ENCODE measurements around the gene THADA.

DNA sequence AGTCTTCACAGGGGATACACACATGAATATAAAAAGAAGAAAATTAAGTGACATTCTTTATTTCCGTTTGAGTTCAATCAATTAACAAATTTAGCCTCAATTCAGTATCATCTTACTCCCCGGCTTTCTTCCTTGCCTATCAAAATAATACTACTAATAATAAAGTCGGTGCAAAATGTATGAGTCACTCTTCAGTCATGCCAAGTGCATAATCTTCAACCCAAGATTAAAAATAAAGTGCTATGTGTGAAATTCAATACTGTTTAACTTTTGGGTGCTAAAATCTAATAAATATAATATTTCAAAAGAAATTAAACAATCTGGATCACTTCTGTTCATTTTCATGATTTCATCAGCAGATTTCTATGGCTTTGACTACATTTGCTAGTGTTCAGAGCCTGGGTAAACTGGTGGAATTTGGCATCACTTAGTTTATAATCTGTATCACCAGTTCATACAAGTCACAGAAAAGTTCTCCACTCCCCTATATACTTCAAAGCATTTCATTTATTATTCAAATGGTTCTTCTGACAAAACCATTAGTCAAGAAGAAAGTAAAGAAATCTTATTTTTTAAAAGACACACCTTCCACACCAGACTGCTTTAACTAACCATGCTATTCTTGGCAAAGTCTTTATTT lies 183.6 kb downstream of the THADA start:
- TF ChIP-seq, protein P1, sequence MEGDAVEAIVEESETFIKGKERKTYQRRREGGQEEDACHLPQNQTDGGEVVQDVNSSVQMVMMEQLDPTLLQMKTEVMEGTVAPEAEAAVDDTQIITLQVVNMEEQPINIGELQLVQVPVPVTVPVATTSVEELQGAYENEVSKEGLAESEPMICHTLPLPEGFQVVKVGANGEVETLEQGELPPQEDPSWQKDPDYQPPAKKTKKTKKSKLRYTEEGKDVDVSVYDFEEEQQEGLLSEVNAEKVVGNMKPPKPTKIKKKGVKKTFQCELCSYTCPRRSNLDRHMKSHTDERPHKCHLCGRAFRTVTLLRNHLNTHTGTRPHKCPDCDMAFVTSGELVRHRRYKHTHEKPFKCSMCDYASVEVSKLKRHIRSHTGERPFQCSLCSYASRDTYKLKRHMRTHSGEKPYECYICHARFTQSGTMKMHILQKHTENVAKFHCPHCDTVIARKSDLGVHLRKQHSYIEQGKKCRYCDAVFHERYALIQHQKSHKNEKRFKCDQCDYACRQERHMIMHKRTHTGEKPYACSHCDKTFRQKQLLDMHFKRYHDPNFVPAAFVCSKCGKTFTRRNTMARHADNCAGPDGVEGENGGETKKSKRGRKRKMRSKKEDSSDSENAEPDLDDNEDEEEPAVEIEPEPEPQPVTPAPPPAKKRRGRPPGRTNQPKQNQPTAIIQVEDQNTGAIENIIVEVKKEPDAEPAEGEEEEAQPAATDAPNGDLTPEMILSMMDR (IDR thresholded peaks at IDR 0.05): no peak
- TF ChIP-seq POLR2A (IDR thresholded peaks at IDR 0.05) (no peak), EP300 (IDR thresholded peaks at IDR 0.05) (no peak)

Measured in suprapubic skin (tissue), 3 donors.